ENCODE results near the gene FXYD3.

The FXYD3 gene

DNA sequence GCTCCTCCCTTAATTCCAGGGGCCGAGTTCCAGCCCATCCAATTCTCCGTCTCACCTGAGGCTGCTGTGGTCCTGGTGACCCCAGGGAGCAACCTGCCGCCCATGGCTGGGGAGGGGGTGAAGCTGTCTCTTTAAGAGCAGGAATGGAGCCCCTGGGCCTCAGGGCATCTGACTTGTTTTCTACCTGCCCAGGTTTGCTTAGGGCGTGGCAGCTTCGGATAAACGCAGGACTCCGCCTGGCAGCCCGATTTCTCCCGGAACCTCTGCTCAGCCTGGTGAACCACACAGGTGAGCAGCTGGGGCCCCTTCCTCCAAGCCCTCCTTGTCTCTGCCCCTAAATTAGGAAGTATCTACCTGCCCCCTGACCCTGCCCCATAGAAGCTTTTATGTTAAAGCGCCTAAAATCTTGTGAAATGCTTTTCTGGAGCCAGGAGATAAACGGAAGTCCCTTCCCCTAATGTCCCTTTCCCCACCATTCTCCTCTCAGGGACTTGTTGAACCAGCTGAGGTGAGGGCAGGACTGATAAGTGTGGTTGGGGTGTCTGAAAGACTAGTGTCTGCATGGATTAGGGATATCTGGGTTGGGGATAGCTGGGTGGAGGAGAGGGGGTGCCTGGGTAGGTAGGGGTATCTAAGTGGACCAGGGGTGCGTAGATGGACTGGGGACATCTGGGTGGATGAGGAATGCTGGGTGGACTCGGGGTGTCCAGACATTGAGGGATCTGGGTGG is 614 bp downstream of the FXYD3 start:
- no peak overlapping the region for H3K4me3 ChIP-seq (ENCODE audit: low read depth, low read length)
- TF ChIP-seq, protein P1, sequence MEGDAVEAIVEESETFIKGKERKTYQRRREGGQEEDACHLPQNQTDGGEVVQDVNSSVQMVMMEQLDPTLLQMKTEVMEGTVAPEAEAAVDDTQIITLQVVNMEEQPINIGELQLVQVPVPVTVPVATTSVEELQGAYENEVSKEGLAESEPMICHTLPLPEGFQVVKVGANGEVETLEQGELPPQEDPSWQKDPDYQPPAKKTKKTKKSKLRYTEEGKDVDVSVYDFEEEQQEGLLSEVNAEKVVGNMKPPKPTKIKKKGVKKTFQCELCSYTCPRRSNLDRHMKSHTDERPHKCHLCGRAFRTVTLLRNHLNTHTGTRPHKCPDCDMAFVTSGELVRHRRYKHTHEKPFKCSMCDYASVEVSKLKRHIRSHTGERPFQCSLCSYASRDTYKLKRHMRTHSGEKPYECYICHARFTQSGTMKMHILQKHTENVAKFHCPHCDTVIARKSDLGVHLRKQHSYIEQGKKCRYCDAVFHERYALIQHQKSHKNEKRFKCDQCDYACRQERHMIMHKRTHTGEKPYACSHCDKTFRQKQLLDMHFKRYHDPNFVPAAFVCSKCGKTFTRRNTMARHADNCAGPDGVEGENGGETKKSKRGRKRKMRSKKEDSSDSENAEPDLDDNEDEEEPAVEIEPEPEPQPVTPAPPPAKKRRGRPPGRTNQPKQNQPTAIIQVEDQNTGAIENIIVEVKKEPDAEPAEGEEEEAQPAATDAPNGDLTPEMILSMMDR (IDR thresholded peaks at IDR 0.05; ENCODE audit: low read depth, low read length): no peak

DNA sequence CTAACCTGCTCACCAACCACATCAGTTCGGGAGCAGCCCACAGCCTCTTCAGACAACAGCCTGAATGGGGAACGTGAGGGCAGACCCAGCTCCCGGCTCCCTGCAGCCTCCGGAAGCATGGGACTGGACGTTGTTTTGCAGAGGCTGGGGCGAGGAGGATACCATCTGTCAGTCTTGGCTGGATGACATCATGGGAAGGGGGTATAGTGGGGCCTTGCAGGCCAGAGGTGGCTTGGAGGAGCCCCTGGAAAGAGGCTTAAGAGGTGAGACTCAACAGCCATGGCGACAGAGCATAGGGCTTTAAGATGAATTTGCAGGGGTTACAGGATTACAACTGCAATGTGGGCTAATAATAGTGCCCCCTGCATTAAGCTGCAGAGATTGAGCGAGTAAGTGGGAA is 1.5 kb downstream of the FXYD3 start:
- TF ChIP-seq, protein P1 (IDR thresholded peaks at IDR 0.05; ENCODE audit: low read depth, low read length): no peak
- no peak overlapping the region for H3K4me3 ChIP-seq (ENCODE audit: low read depth, low read length)

DNA sequence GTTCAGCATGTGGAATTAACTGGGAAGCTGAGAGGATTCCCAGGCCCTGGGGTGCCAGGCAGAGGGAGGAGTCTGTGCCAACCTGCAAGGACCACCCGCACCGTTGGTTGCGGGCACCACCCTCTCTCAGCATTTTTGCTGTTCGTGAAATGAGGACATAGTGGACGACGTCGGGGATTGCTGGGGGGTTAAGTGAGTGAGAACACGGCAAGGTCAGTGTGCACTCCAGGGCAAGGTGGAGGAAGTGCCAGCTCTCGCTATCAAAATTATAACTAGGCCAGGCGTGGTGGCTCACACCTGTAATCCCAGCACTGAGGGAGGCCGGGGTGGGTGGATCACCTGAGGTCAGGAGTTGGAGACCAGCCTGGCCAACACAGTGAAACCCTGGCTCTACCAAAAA is 2.2 kb downstream of the FXYD3 start:
- no peak overlapping the region for H3K4me3 ChIP-seq (ENCODE audit: low read depth, low read length)
- TF ChIP-seq, protein P1 (IDR thresholded peaks at IDR 0.05; ENCODE audit: low read depth, low read length): no peak

DNA sequence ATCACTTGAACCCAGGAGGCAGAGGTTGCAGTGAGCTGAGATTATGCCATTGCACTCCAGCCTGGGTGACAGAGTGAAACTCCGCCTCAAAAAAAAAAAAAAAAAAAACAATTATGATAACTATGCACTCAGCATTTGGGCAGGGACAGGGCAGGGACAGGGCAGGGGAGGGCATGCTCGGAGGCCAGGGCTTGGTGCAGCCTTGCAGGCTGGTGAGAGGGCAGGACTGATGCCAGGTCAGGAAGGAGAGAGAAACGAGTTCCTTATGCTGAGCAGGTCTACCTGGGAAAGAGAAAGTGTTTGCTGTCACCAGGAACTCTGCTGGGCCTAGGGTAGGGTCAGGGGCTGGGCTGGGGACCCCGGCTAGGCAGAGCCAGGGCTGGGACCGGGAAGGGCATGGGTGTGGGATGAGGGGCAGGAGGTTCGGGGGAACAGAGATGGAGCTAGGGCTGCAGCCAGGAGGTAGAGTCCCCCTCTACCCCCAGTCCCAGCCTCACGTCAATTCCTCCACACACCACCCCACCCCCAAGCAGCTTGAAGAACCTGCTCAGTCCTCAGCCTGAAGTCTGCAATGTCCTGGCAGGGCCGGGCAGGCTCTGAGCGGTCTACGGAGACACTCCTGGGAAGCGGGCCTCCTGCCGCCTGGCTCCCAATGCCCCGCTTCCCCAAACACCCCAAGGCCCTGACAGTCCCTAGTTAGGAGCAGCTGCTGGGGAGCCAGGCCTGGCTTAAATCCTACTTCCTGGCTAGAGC is 2.8 kb downstream of the FXYD3 start:
- TF ChIP-seq, protein P1 (IDR thresholded peaks at IDR 0.05; ENCODE audit: low read depth, low read length): no peak
- no peak overlapping the region for H3K4me3 ChIP-seq (ENCODE audit: low read depth, low read length)

DNA sequence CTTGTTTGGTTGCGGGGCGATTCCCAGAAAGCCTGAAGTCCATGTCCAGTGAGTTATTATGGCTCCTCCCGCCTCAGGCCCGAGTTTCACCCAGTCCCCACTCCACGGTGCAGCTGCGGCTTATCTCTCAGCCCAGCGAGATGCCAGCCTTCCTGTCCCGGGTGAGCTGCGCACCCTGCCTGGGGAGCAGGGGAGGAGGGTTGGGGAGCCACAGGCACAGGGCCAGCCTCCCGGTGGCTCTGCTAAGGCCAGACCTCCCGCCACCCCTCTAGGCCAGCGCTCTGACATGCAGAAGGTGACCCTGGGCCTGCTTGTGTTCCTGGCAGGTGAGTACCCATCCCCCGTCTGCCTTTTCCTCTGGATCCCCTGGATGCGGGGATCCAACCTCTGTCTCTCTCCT is 3.5 kb downstream of the FXYD3 start:
- H3K4me3 ChIP-seq (ENCODE audit: low read depth, low read length): no peak overlapping the region
- TF ChIP-seq, protein P1 (IDR thresholded peaks at IDR 0.05; ENCODE audit: low read depth, low read length): no peak

DNA sequence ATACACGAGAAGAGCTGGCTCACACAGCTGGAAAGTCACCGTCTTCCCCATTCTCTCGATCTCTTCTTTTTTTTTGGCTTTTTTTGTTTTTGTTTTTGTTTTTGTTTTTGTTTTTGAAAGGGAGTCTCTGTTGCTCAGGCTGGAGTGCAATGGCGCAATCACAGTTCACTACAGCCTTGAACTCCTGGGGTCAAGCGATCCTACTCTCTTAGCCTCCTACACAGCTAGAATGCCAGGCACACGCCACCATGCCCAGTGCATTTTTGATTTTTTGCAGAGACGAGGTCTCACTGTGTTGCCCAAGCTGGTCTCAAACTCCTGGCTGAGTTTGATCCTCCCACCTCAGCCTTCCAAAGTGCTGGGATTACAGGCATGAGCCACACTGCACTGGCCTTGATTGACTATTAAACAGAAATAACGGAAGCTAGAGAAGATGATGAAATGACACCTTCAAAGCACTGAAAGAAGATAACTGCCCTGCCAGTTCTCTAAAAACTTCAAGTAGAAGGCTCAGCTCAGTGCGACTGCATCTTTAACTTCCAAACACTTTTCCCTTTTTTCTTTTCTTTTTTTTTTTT is 4.0 kb downstream of the FXYD3 start:
- TF ChIP-seq, protein P1 (IDR thresholded peaks at IDR 0.05; ENCODE audit: low read depth, low read length): no peak

DNA sequence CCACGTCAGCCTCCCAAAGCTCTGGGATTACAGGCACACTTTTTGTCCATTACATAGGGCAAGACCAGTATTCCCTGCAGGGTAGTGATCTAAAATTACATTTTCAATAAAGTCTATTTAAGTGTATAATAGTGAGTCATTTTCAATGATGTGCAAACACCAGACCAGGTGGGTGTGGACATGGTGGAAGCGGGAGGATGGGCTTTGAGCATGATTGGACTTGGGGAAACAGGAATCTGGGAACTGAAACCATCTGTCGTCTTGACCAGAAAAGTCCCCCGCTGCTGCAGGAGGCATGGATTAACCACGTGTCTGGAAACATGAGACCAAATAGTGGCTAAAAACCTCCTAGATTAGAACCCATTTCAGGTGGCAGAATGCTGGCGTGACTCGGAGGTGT is 4.9 kb downstream of the FXYD3 start:
- H3K4me3 ChIP-seq (ENCODE audit: low read depth, low read length): no peak overlapping the region
- TF ChIP-seq, protein P1 (IDR thresholded peaks at IDR 0.05; ENCODE audit: low read depth, low read length): no peak

More for the DNA sequence above, 4.0 kb downstream of the FXYD3 start:
- no peak overlapping the region for H3K4me3 ChIP-seq (ENCODE audit: low read depth, low read length)

Data from WI38 (cell line).